ENCODE measurements around the gene TSPAN17.

The TSPAN17 gene

DNA sequence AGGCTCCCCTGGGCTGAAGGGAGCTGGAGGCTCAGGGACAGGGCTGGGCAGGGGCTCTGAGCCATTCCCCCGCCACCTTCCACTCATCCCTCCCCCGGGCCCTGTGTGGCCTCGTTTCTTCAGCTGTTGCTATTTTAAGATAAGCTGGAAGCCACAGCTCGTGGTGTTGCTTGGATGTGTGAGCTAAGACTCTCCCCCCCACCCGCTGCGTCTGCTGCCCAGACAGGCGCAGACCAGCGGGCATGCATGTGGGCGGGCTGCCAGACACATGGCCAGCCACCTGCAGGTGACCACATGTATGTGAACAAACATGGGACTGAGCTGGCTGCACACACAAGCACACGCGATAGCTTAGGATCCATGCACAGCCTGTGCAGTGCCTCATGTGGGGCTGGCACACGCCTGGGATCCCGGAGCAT is 25.6 kb upstream of the TSPAN17 start:
- no peak for DNase-seq (ENCODE audit: low spot score)

DNA sequence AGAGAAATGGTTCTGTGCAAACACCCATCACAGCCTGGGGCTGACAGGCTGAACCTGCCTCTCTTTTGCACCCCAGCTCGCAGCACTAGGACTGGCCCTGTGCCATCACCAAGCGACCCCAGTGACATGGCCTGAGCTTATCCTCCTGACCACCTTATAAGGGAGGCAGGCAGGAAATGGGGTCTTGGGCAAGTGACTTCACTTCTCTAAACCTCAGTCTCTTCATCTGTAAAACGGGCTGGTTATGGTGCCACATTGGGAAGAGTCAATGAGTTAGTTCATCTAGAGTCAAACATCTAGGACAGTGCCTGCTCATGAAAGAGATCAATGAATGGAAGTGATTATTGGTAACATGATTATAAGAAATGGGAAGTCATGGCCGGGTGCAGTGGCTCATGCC is 23.1 kb upstream of the TSPAN17 start:
- no peak for DNase-seq (ENCODE audit: low spot score)

DNA sequence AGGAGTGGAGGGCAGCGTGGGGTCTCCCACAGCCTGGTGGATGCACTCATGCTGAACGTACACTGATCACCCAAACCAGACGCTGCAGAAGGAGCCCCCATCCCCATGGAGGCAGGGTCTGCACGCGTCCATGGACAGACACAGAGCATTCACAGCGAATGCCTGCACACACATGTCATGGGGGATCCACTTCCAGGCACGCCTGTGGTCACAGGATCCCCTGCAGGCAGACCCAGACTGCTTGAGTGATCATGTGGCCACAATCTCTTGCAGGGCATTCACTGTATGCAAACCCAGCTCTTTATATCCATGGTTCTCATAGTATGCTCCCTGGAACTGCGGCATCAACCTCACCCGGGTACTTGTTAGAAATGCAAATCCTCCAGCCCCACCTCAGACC is 22.3 kb upstream of the TSPAN17 start:
- no peak for DNase-seq (ENCODE audit: low spot score)

DNA sequence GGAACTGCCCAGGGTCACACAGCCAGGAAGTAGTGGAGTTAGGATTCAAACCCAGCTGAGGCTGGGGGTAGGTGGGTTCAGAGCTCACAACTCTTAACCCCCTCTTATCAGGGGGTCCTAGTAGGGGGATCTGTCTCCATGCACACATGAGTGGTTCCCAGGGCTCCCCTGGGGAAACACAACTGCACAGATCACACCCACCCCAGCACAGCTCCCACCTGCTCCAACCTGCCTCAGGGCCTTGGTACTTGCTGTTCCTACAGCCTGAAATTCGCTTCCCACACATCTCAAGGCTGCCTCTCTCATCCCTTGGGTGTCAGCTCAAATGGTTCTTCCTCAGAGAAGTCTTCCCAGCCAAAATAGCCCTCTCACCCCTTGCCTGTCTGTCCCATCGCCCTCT is 21.8 kb upstream of the TSPAN17 start:
- DNase-seq (ENCODE audit: low spot score), result no peak

DNA sequence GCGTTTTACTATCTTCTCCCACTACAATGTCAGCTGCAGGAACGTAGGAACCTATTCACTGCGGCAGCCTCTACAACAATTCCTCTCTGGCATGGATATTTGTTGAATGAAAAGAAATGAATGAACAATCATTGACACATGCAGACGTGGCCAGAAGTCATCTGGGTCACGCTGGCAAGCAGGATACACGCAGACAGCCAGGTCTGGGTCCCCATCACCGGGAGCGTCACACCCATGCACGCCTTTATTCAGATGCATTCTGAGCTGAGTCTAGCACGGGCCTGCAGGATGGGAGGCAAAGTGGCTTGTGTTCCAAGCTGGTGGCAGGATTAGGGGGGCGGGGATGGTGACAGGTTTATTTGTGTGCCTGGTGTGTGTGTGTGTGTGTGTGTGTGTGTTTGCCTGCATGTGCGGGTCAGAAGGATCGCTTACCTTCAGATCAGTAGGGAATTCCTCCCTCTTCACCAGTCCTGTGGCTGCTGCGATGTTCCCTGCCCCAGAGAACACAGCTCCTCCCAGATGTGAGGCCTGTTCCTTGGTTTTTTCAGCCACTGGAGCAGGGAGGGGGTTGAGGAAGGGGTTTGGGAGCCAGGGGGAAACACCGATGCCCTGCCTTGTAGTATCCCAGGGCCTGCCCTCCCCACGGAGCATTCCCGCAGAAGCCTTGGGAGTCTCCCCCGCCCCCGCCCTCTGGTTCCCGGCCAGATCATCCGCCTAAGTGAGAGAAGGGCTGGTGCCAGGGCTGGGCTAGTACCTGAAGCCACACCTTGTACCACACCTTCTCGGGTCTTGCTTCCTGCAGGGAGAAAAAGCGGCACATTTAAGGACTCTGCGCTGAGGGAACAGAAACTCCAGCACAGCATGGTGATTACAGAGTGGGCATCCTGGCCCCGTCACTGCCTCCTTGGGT is 21.1 kb upstream of the TSPAN17 start:
- DNase-seq (ENCODE audit: low spot score), result no peak

DNA sequence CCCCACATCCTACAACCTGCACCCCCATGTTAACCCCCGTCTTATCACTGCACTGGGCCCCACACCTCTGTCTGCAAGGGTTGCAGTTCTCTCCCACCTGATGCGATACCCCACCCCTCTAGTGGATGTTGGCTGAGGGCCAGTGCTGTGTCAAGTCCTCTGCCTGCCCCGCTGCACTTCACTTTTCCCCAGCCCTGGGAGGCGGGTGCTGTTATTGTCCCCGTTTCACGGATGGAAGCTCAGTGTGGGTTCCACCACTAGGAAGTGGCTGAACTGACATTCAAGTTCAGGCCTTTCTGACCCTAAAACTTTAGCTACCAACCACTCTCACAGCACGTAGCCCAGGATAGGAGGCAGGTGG is 20.4 kb upstream of the TSPAN17 start:
- no peak for DNase-seq (ENCODE audit: low spot score)

DNA sequence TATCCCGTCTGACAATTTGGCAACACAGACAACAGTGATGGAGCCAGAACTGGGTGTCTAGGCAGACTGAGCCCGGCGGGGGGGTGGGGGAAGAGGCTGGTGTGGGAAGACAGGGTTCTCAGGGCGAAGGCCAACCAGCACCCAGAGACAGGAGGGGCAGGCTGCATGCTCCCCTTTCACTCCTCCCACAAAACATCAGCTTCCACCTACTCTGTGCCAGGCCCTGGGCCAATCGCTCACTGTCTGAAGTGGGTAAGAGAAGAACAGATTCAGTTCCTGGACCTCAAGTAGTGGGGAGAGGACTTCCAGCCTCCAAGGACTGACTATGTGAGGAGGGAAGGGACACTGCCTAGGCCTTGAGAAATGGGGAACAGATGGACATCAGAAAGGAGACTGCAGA is 19.7 kb upstream of the TSPAN17 start:
- no peak for DNase-seq (ENCODE audit: low spot score)

DNA sequence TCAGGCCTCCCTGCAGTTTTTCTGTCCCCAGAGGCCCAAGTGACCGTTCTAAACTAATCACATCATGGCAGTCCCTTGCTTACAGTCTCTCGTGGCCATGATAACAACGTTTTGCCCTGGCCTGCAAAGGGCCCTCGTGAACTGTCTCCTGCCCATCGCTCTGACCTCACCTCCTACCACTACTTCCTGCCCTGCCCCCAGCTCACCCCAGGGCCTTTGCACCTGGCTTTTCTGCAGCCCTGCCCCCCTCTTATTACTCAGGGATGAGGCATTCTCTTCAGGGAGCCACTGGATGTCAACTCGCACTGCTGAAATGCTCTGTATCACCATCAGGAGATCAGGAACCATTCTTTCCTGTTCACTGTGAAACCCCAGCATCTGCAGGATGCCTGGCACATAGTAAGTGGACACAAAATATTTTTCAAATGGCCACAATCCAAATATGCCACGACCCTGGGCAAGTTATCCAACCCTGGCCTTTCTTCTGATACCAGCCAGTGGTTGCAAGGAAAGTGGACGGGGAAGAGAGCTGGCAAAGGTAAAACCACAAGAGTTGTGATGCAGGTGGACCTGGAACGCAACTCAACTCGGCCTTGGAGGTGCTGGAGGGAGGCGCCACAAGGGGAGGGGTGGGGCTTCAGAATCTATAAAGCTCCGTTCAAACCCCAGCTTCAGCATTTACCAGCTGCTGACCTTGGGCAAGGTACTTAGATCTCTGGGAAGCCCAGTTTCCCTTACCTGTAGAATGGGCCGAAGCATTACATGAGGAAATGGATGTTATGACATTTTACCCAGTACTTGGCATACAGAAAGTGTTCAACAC is 18.7 kb upstream of the TSPAN17 start:
- DNase-seq (ENCODE audit: low spot score), result no peak

DNA sequence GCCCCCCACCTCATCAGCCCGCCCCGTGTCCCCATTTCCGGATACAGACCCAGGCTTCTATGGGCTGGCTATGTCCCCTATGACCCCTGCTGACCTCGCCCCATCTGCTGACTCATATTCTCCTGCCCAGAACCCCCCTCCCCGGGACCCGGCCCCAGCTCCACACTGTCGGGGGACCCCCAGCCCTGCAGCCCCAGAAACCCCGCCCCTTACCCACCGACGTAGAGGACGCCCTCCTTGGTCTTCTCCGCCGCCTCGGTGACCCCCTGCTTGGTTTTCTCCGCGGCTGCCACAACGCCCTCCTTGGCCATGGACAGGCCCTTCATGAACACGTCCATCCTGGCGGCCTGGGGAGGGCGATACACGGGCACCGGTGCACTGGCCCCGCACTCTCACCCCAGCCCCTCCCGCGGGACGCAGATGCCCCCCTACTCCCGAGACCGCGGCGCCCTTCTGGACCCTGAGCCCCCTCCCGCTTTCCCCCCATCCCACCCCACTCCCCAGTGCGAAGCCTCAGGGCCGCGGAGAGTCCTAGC is 17.9 kb upstream of the TSPAN17 start:
- DNase-seq (ENCODE audit: low spot score), result no peak

DNA sequence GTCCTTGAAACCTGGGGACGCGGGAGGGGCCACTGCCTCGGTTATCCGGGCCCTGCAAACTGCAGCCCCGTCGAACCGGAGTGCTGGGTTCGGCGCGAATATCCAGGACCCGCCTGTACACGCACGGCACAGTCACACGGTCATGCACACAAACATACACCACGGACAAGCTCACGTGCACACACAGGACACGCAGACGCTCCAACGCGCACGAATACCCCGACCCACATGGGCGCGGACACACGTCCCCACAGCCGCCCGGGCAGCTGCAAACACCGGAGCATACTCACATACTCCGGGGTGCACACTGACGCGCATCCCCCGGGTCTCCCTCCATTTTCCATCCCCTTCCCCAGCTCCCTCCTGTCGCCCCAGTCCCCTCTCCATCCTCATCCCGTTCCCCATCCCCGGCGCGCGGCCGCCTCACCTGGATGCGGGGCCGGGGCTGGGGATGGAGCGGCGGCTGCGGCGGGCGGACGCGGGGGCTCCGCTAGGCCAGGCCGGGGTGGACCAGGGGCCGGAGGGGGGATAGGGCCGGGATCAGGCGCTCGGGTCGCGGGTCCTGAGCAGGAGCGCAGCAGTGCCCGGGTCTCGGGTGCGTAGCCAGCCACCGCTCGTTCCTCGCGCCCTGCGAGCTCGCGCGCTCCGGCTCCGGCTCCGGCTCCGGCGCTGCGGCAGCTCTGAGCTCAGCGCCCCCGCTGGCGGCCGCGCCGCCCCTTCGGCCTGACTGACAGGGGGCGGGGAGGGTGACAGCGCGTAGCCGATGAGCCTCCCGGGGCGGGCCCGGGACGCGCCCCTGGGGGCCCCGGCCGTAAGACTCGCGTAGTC is 17.2 kb upstream of the TSPAN17 start, which contains the start of the genes EIF4E1B and SNCB:
TSS of gene EIF4E1B (plus strand) at position 823 of the 828 bp plus-strand sequence. CDS start 12,113 bp downstream, outside the sequence.
TSS of gene SNCB (minus strand) at position 682 of the 828 bp plus-strand sequence. CDS start 880 bp downstream, outside the sequence.
- peak; percentile 88 for DNase-seq (ENCODE audit: low spot score)

DNA sequence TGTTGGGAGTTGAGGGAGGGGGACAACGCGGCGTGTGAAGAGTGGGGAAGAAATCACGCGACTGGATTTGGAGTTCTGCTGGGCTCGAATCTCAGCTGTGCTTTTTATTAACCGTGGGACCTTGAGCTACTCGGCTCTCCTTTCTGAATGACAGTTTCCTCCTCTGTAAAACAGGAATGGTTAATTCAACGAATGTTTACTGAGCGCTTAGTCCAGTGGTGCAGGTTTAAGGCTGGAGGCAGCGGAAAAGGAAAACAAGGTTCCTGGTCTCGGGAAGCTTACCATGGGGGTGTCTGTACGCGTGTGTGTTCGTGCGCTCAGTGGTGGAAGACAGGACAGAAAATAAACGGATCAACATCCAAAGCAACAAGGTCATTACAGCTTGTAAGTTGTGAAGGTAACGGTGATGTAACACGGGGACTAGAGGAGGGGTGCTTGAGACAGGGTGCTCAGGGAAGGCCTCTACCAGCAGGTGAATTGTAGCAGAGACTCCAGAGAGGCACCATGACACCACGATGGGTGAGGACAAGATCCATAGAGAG is 16.5 kb upstream of the TSPAN17 start:
- DNase-seq (ENCODE audit: low spot score), result no peak

DNA sequence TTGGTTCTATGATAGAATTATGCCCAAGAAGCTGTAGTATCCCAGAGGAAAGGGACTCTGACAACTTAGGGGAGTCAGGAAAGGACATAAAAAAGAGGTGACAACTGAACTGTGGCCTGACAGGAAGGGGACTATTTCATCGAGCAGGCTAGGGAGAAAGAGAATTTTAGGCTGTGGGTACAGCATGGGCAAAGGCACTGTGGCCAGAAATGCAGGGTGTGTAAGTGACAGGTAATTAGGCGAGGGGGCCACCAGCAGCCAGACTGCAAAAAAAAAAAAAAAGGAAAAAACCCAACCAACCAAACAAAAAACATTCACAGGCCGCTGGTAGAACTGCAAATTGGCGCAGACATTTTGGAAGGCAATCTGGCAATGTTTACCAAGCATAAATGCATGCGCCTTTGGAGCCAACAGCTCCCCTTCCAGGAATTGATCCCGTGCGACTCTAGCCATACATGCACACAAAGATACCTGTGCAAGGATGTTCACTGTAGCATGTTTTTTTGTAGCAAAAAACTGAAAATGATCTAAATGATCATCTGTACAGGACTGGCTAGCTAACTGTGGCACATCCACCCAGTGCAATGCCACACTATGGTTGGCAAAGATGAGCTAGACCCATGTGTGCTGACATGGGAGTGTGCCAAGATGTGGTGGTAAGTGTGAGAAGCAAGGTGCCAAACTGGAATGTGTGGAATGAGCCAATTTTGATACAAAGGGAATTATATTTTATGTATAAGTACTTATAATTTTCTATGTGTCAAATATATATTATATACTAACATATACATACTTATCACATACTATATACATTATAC is 15.7 kb upstream of the TSPAN17 start:
- DNase-seq (ENCODE audit: low spot score), result no peak

DNA sequence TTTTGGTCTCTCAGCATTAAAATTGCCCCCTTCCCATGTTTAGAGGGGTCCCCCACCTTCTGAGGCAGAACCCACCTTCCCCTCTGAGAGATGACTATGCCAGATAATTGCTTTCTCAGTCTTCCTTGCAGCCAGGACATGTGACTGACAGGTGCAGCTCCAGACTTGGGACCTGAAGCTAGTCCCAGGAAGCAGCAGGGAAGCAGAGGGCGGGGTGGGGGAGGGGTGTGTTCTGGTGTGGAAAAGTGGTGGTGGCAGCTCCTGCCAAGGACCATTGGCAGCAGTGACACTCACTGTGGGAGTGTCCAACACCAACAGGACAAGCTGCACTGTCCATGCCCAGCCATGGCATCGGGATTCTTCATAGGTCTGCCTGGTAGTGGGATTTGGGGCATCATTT is 14.5 kb upstream of the TSPAN17 start:
- no peak for DNase-seq (ENCODE audit: low spot score)

DNA sequence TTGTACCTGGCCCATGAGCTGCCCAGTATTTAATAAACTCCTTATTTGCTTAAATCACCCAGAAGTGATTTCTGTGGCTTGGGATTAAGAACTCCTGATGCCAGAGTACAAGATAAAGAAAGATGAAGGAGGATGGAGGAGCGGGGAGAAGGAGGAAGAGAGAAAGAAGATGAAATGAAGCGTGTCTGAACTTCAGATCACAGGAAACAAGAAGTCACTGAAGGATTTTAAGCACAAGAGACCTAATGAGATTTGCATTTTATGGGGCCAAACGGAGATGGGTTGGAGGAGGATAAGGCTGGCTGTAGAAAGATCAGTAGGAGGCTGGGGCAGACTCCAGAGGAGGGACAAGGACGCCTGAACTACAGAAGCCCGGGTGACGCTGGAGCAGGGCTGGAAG is 13.7 kb upstream of the TSPAN17 start:
- DNase-seq (ENCODE audit: low spot score), result no peak

DNA sequence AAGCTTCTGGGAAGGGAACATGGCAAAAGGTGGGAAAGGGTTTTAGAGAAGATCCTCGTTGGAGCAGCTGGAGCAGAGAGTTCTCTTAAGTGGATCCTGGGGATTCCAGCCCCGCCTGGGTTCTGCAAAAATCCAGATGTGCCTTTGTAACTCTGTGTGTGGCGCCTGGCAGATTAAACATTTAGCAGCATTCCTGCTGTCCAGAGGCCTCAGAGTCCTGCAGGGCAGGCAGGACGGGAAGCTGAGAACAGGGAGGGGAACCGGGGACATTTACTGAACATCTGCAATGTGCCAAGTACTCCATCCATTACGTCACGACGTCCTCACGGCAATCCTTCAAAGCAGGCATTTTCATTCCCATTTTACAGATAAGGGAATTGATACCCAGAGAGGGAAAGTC is 10.9 kb upstream of the TSPAN17 start:
- no peak for DNase-seq (ENCODE audit: low spot score)

DNA sequence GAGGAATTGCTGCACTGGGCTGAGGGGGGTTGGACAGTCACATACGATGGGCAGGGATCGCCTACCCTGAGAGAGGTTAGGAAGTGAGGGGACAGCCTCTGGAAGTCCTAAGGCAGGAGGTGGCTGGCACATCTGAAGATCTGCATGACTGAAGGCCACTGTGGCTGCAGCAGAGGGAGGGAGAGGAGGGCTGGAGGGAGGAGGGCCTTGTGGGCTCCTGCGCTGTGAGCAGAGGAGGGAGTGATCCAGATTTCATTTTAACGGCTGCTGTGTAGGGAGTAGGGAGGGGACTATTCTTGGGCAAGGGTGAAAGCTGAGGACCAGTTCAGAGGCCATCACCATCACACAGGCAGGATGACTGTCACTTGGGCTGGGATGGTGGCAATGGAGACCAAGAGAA is 9.7 kb upstream of the TSPAN17 start:
- no peak for DNase-seq (ENCODE audit: low spot score)

DNA sequence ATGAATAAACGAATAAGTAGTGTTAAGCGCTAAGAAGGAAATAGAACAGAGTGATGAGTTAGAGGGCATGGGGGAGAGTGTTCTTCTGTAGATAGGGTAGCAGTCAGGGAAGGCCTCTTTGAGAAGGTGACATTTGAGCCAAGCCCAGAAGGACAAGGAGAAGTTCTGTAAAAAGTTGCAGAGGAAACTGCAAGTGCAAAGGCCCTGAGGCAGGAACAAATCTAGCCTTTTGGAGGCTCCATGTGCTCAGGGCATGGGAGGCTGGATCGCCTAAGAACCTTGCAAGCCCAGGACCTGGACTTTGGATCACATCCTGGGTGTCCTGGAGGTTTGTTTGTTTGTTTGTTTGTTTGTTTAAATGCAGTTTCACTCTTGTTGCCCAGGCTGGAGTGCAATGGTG is 8.8 kb upstream of the TSPAN17 start:
- DNase-seq (ENCODE audit: low spot score), result no peak

DNA sequence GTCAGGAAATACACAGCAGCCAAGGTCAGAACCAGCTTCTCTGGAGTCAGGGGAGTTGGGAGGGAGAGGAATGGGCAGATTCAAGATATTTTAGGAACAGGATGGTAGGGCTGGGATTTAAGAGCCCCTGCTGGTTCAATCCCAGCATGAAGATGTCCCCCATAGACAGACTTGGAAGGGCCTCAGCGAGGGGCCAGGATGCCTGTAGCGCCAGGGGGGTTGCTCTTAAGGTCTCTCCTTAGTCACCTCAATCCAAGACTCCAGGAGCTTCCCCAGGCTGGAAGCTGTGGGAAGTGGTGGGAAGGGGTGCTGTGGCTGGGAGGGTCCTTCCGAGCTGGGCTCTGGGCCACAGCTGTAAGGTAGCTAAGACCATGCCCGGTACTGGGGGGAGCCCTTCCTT is 8.1 kb upstream of the TSPAN17 start:
- DNase-seq (ENCODE audit: low spot score), result no peak

DNA sequence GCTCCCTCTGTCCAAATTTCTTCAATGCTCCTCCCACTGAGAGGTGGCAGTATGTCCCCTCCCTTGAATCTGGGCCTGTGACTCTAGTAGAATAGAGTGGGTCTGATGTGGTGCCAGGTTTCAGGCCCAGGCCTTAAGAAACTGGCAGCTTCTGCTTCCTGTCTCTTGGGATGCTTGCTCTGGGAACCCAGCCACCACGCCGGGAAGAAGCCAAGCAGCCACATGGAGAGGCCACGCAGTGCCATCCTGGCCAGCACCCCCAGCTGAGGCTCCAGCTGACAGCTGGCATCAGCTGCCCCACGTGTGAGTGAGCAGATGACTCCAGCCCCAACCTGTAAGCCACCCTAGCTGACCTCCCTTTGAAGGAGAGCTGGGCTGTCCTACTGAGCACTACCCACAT is 7.3 kb upstream of the TSPAN17 start:
- DNase-seq (ENCODE audit: low spot score), result peak; percentile 60

DNA sequence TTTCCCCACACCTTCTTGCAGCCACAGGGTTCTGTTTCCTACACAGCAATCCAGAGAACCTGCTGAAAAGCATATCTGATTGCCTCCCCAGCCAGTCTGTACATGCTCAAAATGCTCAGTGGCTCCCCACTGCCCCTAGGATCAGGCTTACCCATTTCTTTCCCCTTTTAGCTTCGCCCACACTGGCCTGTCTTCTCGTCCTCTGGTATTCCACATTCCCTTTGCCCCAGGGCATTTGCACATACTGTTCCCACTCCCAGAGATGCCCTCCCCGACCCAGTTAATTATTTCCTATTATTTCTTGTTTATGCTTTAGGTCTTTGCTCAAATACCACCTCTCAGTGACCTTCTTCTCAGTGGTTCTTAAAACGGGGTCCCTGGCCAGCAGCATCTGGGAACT is 6.7 kb upstream of the TSPAN17 start:
- no peak for DNase-seq (ENCODE audit: low spot score)
